Right lobe of liver (tissue), 6 donors: ENCODE results near the gene RAPGEF3. TPM values are rescaled to one million over a fixed set of nuclear protein-coding genes. Genes with fewer than 3 reads are reported as not detected.

Experiments
- ATAC-seq, 4 donors: fragments of 200-7000 bp; cut with Tn5 transposase; one replicate each; pipeline ENCODE4 v1.9.1; 2020; ENCODE audit warnings: mild to moderate bottlenecking in 4 of 4, moderate library complexity in 4 of 4
- DNase-seq, 3 donors: peaks; one replicate each; pipeline ENCODE4 v3.0.0-alpha.2; 2020
- H3K27ac ChIP-seq, 3 donors: fragments of 200-600 bp; one replicate each; pipeline ENCODE4 v1.8.0; 2022
- H3K27me3 ChIP-seq, 2 donors: fragments of 200-600 bp; one replicate each; pipeline ENCODE4 v1.8.0; 2022
- H3K36me3 ChIP-seq, 4 donors: fragments of 200-600 bp; sonication (generic) in 1 of 4; one replicate each; pipeline versions ENCODE4 v1.5.1 to v1.8.0; 2017 to 2022; ENCODE audit warnings: control low read depth in 1 of 4
- H3K4me1 ChIP-seq, 4 donors: fragments of 200-600 bp; sonication (generic) in 1 of 4; one replicate each; pipeline versions ENCODE4 v1.5.1 to v1.8.0; 2017 to 2022; ENCODE audit warnings: control low read depth in 1 of 4
- H3K4me3 ChIP-seq, 3 donors: fragments of 200-600 bp; one replicate each; pipeline ENCODE4 v1.8.0; 2022
- H3K9me3 ChIP-seq, 4 donors: fragments of 200-600 bp; sonication (generic) in 1 of 4; one replicate each; pipeline versions ENCODE4 v1.5.1 to v1.8.0; 2017 to 2022; ENCODE audit warnings: control low read depth in 1 of 4
- CTCF ChIP-seq, 4 donors: fragments of 200-600 bp in 3 of 4; fragments of 450-650 bp in 1 of 4; IDR thresholded peaks; one replicate each; pipeline versions ENCODE4 v1.5.1 to v1.8.0; 2016 to 2022; ENCODE audit warnings: antibody characterized with exemption in 4 of 4, mild to moderate bottlenecking in 2 of 4
- POLR2A ChIP-seq: fragments of 450-650 bp; IDR thresholded peaks from one replicate; pipeline ENCODE4 v1.6.1; 2017; ENCODE audit warnings: antibody characterized with exemption, mild to moderate bottlenecking
- WGBS: methylation state at CpG from one replicate; pipeline ENCODE4 v1.1.6; 2018; ENCODE audit warnings: low coverage, low lambda C conversion rate; ENCODE audit not compliant: insufficient coverage; ENCODE audit errors: missing lambda C conversion rate; 5-methylcytosine and 5-hydroxymethylcytosine counted together
- intact Hi-C, 2 donors: fragments of 100-400 bp; cut with DNase I; formaldehyde crosslinking; loops; one replicate each; pipeline versions ENCODE4 v1.11.2 to v1.14.1; 2022
- total RNA-seq, 6 experiments: library from RNA; depleted of rRNA in 2 of 6; stranded (reverse); fragments of >200 nt in 2 of 6; fragmentation: NEBNext Ultra II Directional in 3 of 6; extraction: Animal tissue kit (Norgen Biotek cat#: 25700) in 3 of 6; gene quantifications; one replicate each; pipeline versions ENCODE4 v1.1.0 to v1.2.4, GENCODE V29; 2016 to 2023
- donor health status: DM: no; HTN: yes; CAD: no.
- donor health status: DM: no; HTN: no; CAD: no.
- donor health status: DM: no; HTN: no; CAD: no.
- donor health status: DM: no; HTN: yes; CAD: no.
- donor health status: DM: no; HTN: yes; CAD: no.

The RAPGEF3 gene
- total RNA-seq, 6 experiments from 2014 or later = 0.81 to 4.6 (median 2.6) TPM

DNA sequence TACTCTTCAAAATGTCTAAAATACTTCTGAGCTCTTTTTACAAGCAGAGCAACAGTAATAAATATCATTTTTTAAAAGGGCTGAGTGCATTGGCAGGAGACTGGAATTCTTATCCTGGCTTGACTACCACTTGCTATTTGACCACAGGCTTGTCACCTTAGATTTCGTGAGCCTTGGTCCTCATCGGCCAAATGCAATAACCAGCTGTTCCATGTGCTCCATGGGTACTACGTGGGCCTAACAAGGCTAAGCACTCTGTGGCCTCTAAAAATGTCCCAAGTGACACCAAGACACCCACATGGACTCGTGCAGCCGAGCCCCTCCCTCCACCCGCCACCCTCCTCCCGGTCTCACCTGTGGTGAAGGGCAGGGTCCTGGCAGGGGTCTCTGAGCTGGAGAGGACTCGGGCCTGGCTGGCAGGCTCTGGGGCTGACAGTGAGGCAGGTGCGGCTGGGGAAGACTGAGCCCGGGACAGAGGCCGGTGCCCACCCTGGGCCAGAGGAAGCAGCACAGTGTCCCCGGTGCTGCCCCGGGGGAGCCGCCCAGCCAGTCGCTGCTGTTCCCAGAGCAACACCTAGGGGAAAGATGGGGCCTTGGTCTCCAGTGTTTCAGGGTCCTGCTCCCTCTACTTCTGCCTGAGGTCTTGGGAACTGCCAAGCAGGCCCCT, 34.5 kb upstream of the RAPGEF3 start:
- 100% methylated on average over 1 of the region's 15 CpGs for WGBS
- DNase-seq = no peak
- intact Hi-C loops = no loop called here
- Histone ChIP-seq H3K9me3 (no peaks in the 10 kb centered on the region), H3K27me3 (no peaks in the 10 kb centered on the region), H3K4me3 (no peak overlapping the region), H3K27ac (no peak overlapping the region), H3K4me1 (no peaks in the 10 kb centered on the region), H3K36me3 (peaks cover 0 to 11% (median 3%) of the 10 kb centered on the region in 4 donors)
- no peak for ATAC-seq
- TF ChIP-seq CTCF (IDR thresholded peaks at IDR 0.05) (no peak), POLR2A (no peak)

DNA sequence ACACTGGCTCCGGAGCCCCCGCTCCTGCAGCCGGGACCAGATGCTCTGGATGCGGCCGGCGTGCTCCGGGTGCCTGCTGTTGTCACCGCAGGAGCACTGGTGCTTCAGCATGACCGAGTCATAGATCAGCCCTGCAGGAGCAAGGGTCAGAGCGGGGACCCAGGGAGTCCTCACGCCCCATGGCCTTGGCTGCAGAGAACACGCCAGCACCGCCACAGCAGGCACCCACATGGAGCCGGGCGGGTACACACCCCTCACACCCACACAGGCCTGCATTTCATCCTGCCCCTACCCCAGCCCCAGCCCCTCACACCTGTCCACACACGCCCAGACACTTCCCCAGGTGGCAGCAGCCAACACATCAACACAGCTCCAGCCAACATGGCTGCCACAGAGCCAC, 33.2 kb upstream of the RAPGEF3 start:
- Histone ChIP-seq H3K27me3 (no peaks in the 10 kb centered on the region), H3K27ac (no peak overlapping the region), H3K4me1 (no peaks in the 10 kb centered on the region), H3K4me3 (no peak overlapping the region), H3K36me3 (peaks cover 0 to 20% (median 3%) of the 10 kb centered on the region in 4 donors), H3K9me3 (no peaks in the 10 kb centered on the region)
- DNase-seq (peak in 1 of 3 donors; percentile 43), ATAC-seq (no peak)
- TF ChIP-seq POLR2A = no peak
- TF ChIP-seq CTCF (IDR thresholded peaks at IDR 0.05) = no peak
- WGBS = 80% methylated on average over 1 of the region's 16 CpGs
- intact Hi-C loops = no loop called here

- Histone ChIP-seq H3K4me3 (no peak overlapping the region), H3K27ac (no peak overlapping the region), H3K9me3 (no peaks in the 10 kb centered on the region), H3K36me3 (peaks cover 0 to 21% (median 3%) of the 10 kb centered on the region in 4 donors), H3K4me1 (no peaks in the 10 kb centered on the region), H3K27me3 (no peaks in the 10 kb centered on the region)
- DNase-seq (peak in 1 of 3 donors; percentile 42), ATAC-seq (no peak)
- intact Hi-C loops = no loop called here
- 100% methylated on average over 4 of the region's 14 CpGs for WGBS
- no peak for TF ChIP-seq CTCF (IDR thresholded peaks at IDR 0.05)
- no peak for TF ChIP-seq POLR2A
These were observed 32.7 kb upstream of the RAPGEF3 start for GRCh38 chr12:47791351-47791746.

- peaks cover 0 to 21% (median 3%) of the 10 kb centered on the region in 4 donors for H3K36me3 ChIP-seq
- no peaks in the 10 kb centered on the region for H3K27me3 ChIP-seq
- intact Hi-C loops = no loop called here
- peak in 1 of 3 donors; percentile 45 for DNase-seq
- H3K9me3 ChIP-seq = no peaks in the 10 kb centered on the region
- WGBS = 92% methylated on average over 5 of the region's 20 CpGs
- TF ChIP-seq POLR2A = no peak
- no peak for TF ChIP-seq CTCF (IDR thresholded peaks at IDR 0.05)
- no peak overlapping the region for H3K27ac ChIP-seq
- no peak for ATAC-seq
- H3K4me1 ChIP-seq = no peaks in the 10 kb centered on the region
- H3K4me3 ChIP-seq = no peak overlapping the region
These were observed 32.1 kb upstream of the RAPGEF3 start for GRCh38 chr12:47790676-47791350.
